A673 (cell line): ENCODE data around the gene BCDIN3D.

ENCODE experiments used
- CTCF ChIP-seq: fragments of 300-800, 200-600 bp; sonication (generic); conservative IDR thresholded peaks from 2 replicates; pipeline ENCODE4 v1.5.1; 2017; ENCODE audit warnings: low read depth, mild to moderate bottlenecking, antibody characterized with exemption, low read length, moderate library complexity, mixed read lengths
- EZH2 ChIP-seq: fragments of 200-600 bp; sonication (generic); IDR thresholded peaks from 2 replicates; pipeline ENCODE4 v1.6.1; 2017; ENCODE audit warnings: borderline replicate concordance, low read depth, mild to moderate bottlenecking, mixed read lengths, antibody characterized with exemption, low read length; ENCODE audit not compliant: poor library complexity, severe bottlenecking

- TF ChIP-seq CTCF (no peak), EZH2 (no peak)
Observed at GRCh38 chr12:49828133-49829091, 14.5 kb downstream of the BCDIN3D start, which contains the start of gene NCKAP5L.
